Cardiac muscle cell (in vitro differentiated cells and primary cell): ENCODE results near the gene SNPH. TPM values are rescaled to one million over a fixed set of nuclear protein-coding genes. Genes with fewer than 3 reads are reported as not detected.

Experiments
- DNase-seq, 2 donors: peaks; one replicate each; pipeline versions ENCODE4 v3.0.0 to v3.0.0-alpha.2; 2010 to 2017; ENCODE audit warnings: low read depth in 1 of 2, low spot score in 1 of 2
- H3K27ac ChIP-seq: fragments of 200-600 bp; sonication (generic); 2 replicates; pipeline ENCODE4 v1.5.1; 2016
- H3K27me3 ChIP-seq: fragments of 200-600 bp; sonication (generic); 2 replicates; pipeline ENCODE4 v1.6.0; 2016; ENCODE audit warnings: control low read depth
- H3K36me3 ChIP-seq: fragments of 200-600 bp; sonication (generic); 2 replicates; pipeline ENCODE4 v1.5.1; 2016; ENCODE audit warnings: control low read depth
- H3K4me1 ChIP-seq: fragments of 200-600 bp; sonication (generic); 2 replicates; pipeline ENCODE4 v1.8.1; 2017; ENCODE audit warnings: low read depth, mild to moderate bottlenecking, mixed run types
- H3K4me3 ChIP-seq: fragments of 200-600 bp; sonication (generic); 2 replicates; pipeline ENCODE4 v1.5.1; 2016; ENCODE audit warnings: mild to moderate bottlenecking
- H3K9me3 ChIP-seq: fragments of 200-600 bp; sonication (generic); 2 replicates; pipeline ENCODE4 v1.5.1; 2017; ENCODE audit warnings: low read depth, mild to moderate bottlenecking, control low read depth
- CTCF ChIP-seq: IDR thresholded peaks from 2 replicates; pipeline ENCODE4 v1.5.1; 2012; ENCODE audit warnings: low read depth, mild to moderate bottlenecking, low read length
- polyA plus RNA-seq: library from polyadenylated mRNA; unstranded; fragments of >200 nt; fragmentation: Nextera tagmentation; extraction: Ambion mirVana; gene quantifications from 2 replicates; pipeline ENCODE4 v1.2.1, GENCODE V29; 2016
- total RNA-seq: library from RNA; depleted of rRNA; stranded (reverse); fragments of >200 nt; gene quantifications from 2 replicates; pipeline ENCODE4 v1.2.3, GENCODE V29; 2016

Gene SNPH
- total and polyA plus RNA-seq, 2 experiments from 2014 or later = 7.4 to 8.1 TPM

GRCh38 chr20:1310071-1310470 is 44.0 kb downstream of the SNPH start:
- peaks cover 6% of the 10 kb centered on the region for H3K27me3 ChIP-seq
- H3K4me3 ChIP-seq = no peak overlapping the region
- no peaks in the 10 kb centered on the region for H3K4me1 ChIP-seq
- no peaks in the 10 kb centered on the region for H3K36me3 ChIP-seq
- no peak overlapping the region for H3K27ac ChIP-seq
- DNase-seq = no peak
- H3K9me3 ChIP-seq = no peaks in the 10 kb centered on the region
- no peak for TF ChIP-seq CTCF

- TF ChIP-seq CTCF = no peak
- H3K36me3 ChIP-seq = no peaks in the 10 kb centered on the region
These were observed 44.6 kb downstream of the SNPH start for GRCh38 chr20:1310506-1311190.

GRCh38 chr20:1312308-1312707 is 46.2 kb downstream of the SNPH start:
- Histone ChIP-seq H3K4me3 (no peak overlapping the region), H3K36me3 (no peaks in the 10 kb centered on the region), H3K27ac (no peak overlapping the region), H3K27me3 (peaks cover 10% of the 10 kb centered on the region), H3K4me1 (no peaks in the 10 kb centered on the region), H3K9me3 (no peaks in the 10 kb centered on the region)
- no peak for DNase-seq
- no peak for TF ChIP-seq CTCF

More at GRCh38 chr20:1310506-1311190, 44.6 kb downstream of the SNPH start:
- no peak overlapping the region for H3K27ac ChIP-seq
- H3K4me1 ChIP-seq = no peaks in the 10 kb centered on the region
- H3K4me3 ChIP-seq = no peak overlapping the region
- no peaks in the 10 kb centered on the region for H3K9me3 ChIP-seq
- no peak for DNase-seq
- H3K27me3 ChIP-seq = peaks cover 6% of the 10 kb centered on the region

GRCh38 chr20:1312904-1313235 is 46.8 kb downstream of the SNPH start:
- TF ChIP-seq CTCF = no peak
- H3K27ac ChIP-seq = no peak overlapping the region

GRCh38 chr20:1313236-1313964 is 47.3 kb downstream of the SNPH start:
- H3K9me3 ChIP-seq = no peaks in the 10 kb centered on the region
- H3K4me3 ChIP-seq = no peak overlapping the region
- TF ChIP-seq CTCF = peak; percentile 97
- no peak overlapping the region for H3K27ac ChIP-seq
- peaks cover 10% of the 10 kb centered on the region for H3K27me3 ChIP-seq
- H3K36me3 ChIP-seq = no peaks in the 10 kb centered on the region
- DNase-seq = peak; percentile 83 to 89
- no peaks in the 10 kb centered on the region for H3K4me1 ChIP-seq

More at GRCh38 chr20:1312904-1313235, 46.8 kb downstream of the SNPH start:
- H3K4me3 ChIP-seq = no peak overlapping the region
- H3K4me1 ChIP-seq = no peaks in the 10 kb centered on the region
- no peaks in the 10 kb centered on the region for H3K36me3 ChIP-seq
- no peaks in the 10 kb centered on the region for H3K9me3 ChIP-seq
- no peak for DNase-seq
- H3K27me3 ChIP-seq = peaks cover 10% of the 10 kb centered on the region
